HepG2 (cell line): ENCODE data around the gene FBF1. TPM values are rescaled to one million over a fixed set of nuclear protein-coding genes. Genes with fewer than 3 reads are reported as not detected.
A peak's percentile ranks its signal among the peaks of the same experiment; 100 is the strongest.

Experiments used
- ATM ChIP-seq: fragments of 450-650 bp; IDR thresholded peaks from 2 replicates; pipeline ENCODE4 v1.7.1; 2017; ENCODE audit warnings: mild to moderate bottlenecking, borderline replicate concordance
- BHLHE40 ChIP-seq: IDR thresholded peaks from 2 replicates; pipeline ENCODE4 v1.6.1; 2011; ENCODE audit warnings: low read length, improper control_type of control experiment
- FOXO1 ChIP-seq: sonication (generic); formaldehyde crosslinking; IDR thresholded peaks from 2 replicates; pipeline ENCODE4 v1.4.0; 2020; ENCODE audit warnings: missing genetic modification reagents
- KAT8 ChIP-seq: IDR thresholded peaks from 2 replicates; pipeline ENCODE4 v1.6.1; 2016; ENCODE audit warnings: missing genetic modification reagents, missing compliant biosample characterization
- KDM1A ChIP-seq: IDR thresholded peaks from 2 replicates; pipeline ENCODE4 v1.6.1; 2016; ENCODE audit warnings: missing compliant biosample characterization
- NFKBIZ ChIP-seq: IDR thresholded peaks from 2 replicates; pipeline ENCODE4 v1.6.1; 2018; ENCODE audit warnings: missing genetic modification reagents, missing compliant biosample characterization
- NRL ChIP-seq: sonication (generic); formaldehyde crosslinking; IDR thresholded peaks from 2 replicates; pipeline ENCODE4 v1.5.0; 2020; ENCODE audit warnings: missing genetic modification reagents, mild to moderate bottlenecking, moderate library complexity, borderline replicate concordance
- PAX8 ChIP-seq: sonication (generic); formaldehyde crosslinking; IDR thresholded peaks from 2 replicates; pipeline ENCODE4 v1.8.0; 2022; ENCODE audit warnings: mild to moderate bottlenecking, missing genetic modification reagents, borderline replicate concordance
- SPEN ChIP-seq: sonication (generic); formaldehyde crosslinking; IDR thresholded peaks from 2 replicates; pipeline ENCODE4 v1.5.1; 2020; ENCODE audit warnings: low read depth, mild to moderate bottlenecking, missing genetic modification reagents
- STAG1 ChIP-seq: sonication (generic); formaldehyde crosslinking; IDR thresholded peaks from 2 replicates; pipeline ENCODE4 v1.4.0; 2020; ENCODE audit warnings: missing genetic modification reagents
- TBL1XR1 ChIP-seq: fragments of 150-350 bp; IDR thresholded peaks from 2 replicates; pipeline ENCODE4 v1.6.1; 2014; ENCODE audit warnings: borderline replicate concordance, low read length; ENCODE audit not compliant: partially characterized antibody
- TCF7L2 ChIP-seq: IDR thresholded peaks from 2 replicates; pipeline ENCODE4 v1.6.1; 2011; ENCODE audit warnings: mild to moderate bottlenecking, low read depth, low read length, moderate library complexity
- ZNF12 ChIP-seq: sonication (generic); formaldehyde crosslinking; IDR thresholded peaks from 2 replicates; pipeline ENCODE4 v1.5.0; 2020; ENCODE audit warnings: missing genetic modification reagents
- ZNF124 ChIP-seq: sonication (generic); formaldehyde crosslinking; IDR thresholded peaks from 2 replicates; pipeline ENCODE4 v1.4.0; 2020; ENCODE audit warnings: missing genetic modification reagents
- ZNF138 ChIP-seq: sonication (generic); formaldehyde crosslinking; IDR thresholded peaks from 2 replicates; pipeline ENCODE4 v1.5.0; 2020; ENCODE audit warnings: mild to moderate bottlenecking, low read depth, missing genetic modification reagents
- ZNF232 ChIP-seq: sonication (generic); formaldehyde crosslinking; IDR thresholded peaks from 2 replicates; pipeline ENCODE4 v1.4.0; 2020; ENCODE audit warnings: missing genetic modification reagents, borderline replicate concordance
- ZNF501 ChIP-seq: sonication (generic); formaldehyde crosslinking; IDR thresholded peaks from 2 replicates; pipeline ENCODE4 v1.5.1; 2020; ENCODE audit warnings: mild to moderate bottlenecking, moderate library complexity, missing genetic modification reagents
- ZSCAN12 ChIP-seq: sonication (generic); formaldehyde crosslinking; IDR thresholded peaks from 2 replicates; pipeline ENCODE4 v1.9.0; 2021; ENCODE audit warnings: mild to moderate bottlenecking, missing genetic modification reagents
- ZSCAN20 ChIP-seq: sonication (generic); formaldehyde crosslinking; IDR thresholded peaks from 2 replicates; pipeline ENCODE4 v1.4.0; 2020; ENCODE audit warnings: missing genetic modification reagents, mild to moderate bottlenecking, borderline replicate concordance
- polyA plus RNA-seq, 8 experiments: library from polyadenylated mRNA; depleted of rRNA in 3 of 8; stranded (reverse) in 7 of 8; unstranded in 1 of 8; fragments of >200 nt; fragmentation: Illumina TruSeq in 4 of 8; extraction: Trizol in 4 of 8; gene quantifications; 2 replicates each; pipeline versions ENCODE4 v1.2.1 to v1.2.3, GENCODE V29; 2011 to 2016; ENCODE audit warnings: low read depth in 4 of 8, missing spikeins in 1 of 8, mixed read lengths in 1 of 8; ENCODE audit not compliant: insufficient read depth in 1 of 8
- total RNA-seq, 5 experiments: library from RNA; depleted of rRNA; stranded (reverse); fragments of >200 nt; fragmentation: Illumina TruSeq; extraction: Trizol; gene quantifications; 2 replicates each; pipeline ENCODE4 v1.2.3, GENCODE V29; 2016; ENCODE audit warnings: low read depth in 1 of 5
- TF ChIP-seq, protein P1 (sequence below): sonication (generic); formaldehyde crosslinking; IDR thresholded peaks from 2 replicates; pipeline ENCODE4 v1.4.0; 2020; ENCODE audit warnings: missing genetic modification reagents
- TF ChIP-seq, protein P2 (sequence below): IDR thresholded peaks from 2 replicates; pipeline ENCODE4 v1.6.1; 2016; ENCODE audit warnings: low read depth
- TF ChIP-seq, protein P3 (sequence below): sonication (generic); formaldehyde crosslinking; IDR thresholded peaks from 2 replicates; pipeline ENCODE4 v1.9.0; 2022; ENCODE audit warnings: missing genetic modification reagents, mild to moderate bottlenecking, borderline replicate concordance

FBF1 gene
- total and polyA plus RNA-seq, 2 of the 13 experiments (the other 11 are each of a cell fraction or from before 2014, with no cell fraction given) = 2.4 to 8.1 TPM

DNA sequence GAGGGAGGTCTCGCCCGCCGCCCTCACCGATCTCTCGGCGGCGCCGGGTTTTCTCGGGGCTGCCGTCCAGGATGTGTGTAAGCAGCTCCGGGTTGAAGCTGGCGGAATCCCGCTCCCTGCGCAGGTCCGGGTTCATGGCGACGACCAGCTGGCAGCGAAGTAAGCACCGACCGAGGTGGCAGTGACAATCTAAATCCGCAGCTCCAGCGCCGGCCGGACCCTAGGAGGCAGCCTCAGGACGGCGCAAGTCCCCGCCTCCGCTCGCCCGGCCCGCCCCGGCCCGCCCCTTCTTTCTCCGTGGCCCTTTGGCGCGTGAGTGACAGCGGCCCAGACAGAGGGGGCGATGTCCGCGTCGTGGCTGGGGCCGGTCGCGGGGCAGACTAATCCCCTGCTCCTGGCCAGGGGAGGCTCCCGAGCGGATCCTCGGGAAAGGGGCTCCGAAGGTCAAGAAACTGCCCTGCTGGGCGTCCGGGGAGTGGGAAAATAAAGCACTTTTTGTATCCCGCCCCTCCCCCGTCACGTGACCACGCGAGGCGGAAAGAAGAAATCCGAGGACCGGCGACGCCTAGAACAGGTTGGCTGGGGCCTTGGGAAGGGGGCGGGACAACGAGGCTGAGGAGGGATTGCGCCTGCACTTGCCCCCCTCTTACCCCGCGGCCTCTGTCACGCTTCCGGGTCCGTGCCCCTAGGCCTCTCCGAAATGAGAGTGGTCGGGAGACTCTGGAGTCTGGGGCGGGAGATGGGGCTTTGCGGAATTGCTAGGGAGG, 38.3 kb upstream of the FBF1 start, which contains the start of the genes ACOX1 and TEN1 (continued):
- TF ChIP-seq, protein P1, sequence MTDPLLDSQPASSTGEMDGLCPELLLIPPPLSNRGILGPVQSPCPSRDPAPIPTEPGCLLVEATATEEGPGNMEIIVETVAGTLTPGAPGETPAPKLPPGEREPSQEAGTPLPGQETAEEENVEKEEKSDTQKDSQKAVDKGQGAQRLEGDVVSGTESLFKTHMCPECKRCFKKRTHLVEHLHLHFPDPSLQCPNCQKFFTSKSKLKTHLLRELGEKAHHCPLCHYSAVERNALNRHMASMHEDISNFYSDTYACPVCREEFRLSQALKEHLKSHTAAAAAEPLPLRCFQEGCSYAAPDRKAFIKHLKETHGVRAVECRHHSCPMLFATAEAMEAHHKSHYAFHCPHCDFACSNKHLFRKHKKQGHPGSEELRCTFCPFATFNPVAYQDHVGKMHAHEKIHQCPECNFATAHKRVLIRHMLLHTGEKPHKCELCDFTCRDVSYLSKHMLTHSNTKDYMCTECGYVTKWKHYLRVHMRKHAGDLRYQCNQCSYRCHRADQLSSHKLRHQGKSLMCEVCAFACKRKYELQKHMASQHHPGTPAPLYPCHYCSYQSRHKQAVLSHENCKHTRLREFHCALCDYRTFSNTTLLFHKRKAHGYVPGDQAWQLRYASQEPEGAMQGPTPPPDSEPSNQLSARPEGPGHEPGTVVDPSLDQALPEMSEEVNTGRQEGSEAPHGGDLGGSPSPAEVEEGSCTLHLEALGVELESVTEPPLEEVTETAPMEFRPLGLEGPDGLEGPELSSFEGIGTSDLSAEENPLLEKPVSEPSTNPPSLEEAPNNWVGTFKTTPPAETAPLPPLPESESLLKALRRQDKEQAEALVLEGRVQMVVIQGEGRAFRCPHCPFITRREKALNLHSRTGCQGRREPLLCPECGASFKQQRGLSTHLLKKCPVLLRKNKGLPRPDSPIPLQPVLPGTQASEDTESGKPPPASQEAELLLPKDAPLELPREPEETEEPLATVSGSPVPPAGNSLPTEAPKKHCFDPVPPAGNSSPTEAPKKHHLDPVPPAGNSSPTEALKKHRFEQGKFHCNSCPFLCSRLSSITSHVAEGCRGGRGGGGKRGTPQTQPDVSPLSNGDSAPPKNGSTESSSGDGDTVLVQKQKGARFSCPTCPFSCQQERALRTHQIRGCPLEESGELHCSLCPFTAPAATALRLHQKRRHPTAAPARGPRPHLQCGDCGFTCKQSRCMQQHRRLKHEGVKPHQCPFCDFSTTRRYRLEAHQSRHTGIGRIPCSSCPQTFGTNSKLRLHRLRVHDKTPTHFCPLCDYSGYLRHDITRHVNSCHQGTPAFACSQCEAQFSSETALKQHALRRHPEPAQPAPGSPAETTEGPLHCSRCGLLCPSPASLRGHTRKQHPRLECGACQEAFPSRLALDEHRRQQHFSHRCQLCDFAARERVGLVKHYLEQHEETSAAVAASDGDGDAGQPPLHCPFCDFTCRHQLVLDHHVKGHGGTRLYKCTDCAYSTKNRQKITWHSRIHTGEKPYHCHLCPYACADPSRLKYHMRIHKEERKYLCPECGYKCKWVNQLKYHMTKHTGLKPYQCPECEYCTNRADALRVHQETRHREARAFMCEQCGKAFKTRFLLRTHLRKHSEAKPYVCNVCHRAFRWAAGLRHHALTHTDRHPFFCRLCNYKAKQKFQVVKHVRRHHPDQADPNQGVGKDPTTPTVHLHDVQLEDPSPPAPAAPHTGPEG (CRISPR knock-in tag) = peak; percentile 56
- TF ChIP-seq ZSCAN20 (CRISPR knock-in tag) (peak; percentile 66), PAX8 (CRISPR knock-in tag) (peak; percentile 37; the same call in 1 of the 2 replicates), ATM (no peak), FOXO1 (peak; percentile 67), NRL (no peak; the same call in 1 of the 2 replicates), NFKBIZ (CRISPR knock-in tag) (peak; percentile 31; the same call in 1 of the 2 replicates), ZNF232 (CRISPR knock-in tag) (no peak; the same call in none of the 2 replicates), STAG1 (CRISPR knock-in tag) (peak; percentile 36; the same call in 1 of the 2 replicates), KDM1A (CRISPR knock-in tag) (no peak; the same call in 1 of the 2 replicates), BHLHE40 (peak; percentile 96), TCF7L2 (no peak), ZSCAN12 (CRISPR knock-in tag) (peak; percentile 96), SPEN (CRISPR knock-in tag) (peak; percentile 89), ZNF138 (CRISPR knock-in tag) (peak; percentile 57; the same call in 1 of the 2 replicates), TBL1XR1 (peak; percentile 58), ZNF12 (CRISPR knock-in tag) (peak; percentile 47), ZNF124 (CRISPR knock-in tag) (peak; percentile 70), ZNF501 (CRISPR knock-in tag) (peak; percentile 81), KAT8 (peak; percentile 95)
- TF ChIP-seq, protein P2, sequence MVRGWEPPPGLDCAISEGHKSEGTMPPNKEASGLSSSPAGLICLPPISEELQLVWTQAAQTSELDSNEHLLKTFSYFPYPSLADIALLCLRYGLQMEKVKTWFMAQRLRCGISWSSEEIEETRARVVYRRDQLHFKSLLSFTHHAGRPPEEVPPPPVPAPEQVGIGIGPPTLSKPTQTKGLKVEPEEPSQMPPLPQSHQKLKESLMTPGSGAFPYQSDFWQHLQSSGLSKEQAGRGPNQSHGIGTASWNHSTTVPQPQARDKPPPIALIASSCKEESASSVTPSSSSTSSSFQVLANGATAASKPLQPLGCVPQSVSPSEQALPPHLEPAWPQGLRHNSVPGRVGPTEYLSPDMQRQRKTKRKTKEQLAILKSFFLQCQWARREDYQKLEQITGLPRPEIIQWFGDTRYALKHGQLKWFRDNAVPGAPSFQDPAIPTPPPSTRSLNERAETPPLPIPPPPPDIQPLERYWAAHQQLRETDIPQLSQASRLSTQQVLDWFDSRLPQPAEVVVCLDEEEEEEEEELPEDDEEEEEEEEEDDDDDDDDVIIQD = peak; percentile 72
- TF ChIP-seq, protein P3, sequence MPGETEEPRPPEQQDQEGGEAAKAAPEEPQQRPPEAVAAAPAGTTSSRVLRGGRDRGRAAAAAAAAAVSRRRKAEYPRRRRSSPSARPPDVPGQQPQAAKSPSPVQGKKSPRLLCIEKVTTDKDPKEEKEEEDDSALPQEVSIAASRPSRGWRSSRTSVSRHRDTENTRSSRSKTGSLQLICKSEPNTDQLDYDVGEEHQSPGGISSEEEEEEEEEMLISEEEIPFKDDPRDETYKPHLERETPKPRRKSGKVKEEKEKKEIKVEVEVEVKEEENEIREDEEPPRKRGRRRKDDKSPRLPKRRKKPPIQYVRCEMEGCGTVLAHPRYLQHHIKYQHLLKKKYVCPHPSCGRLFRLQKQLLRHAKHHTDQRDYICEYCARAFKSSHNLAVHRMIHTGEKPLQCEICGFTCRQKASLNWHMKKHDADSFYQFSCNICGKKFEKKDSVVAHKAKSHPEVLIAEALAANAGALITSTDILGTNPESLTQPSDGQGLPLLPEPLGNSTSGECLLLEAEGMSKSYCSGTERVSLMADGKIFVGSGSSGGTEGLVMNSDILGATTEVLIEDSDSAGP = peak; percentile 92
